ENCODE measurements around the gene EHMT1. TPM values are rescaled to one million over a fixed set of nuclear protein-coding genes. Genes with fewer than 3 reads are reported as not detected.

The EHMT1 gene
- polyA plus RNA-seq, 1 of the 3 experiments (the other 2 are of a cell fraction), result 39.5 TPM

- Histone ChIP-seq H4K20me1 (ENCODE audit: insufficient read depth) (no peaks in the 10 kb centered on the region), H3K4me2 (no peak overlapping the region), H3K4me1 (ENCODE audit: control insufficient read depth in 1 of 2, insufficient read depth in 2 of 2, low read depth in 1 of 2, low read length in 1 of 2) (peaks cover 0 to 13% of the 10 kb centered on the region in 2 experiments; a peak in 1 of 4 replicates), H3K27ac (ENCODE audit: low read depth in 2 of 2, low read length in 1 of 2) (no peak overlapping the region), H3K36me3 (replicated peaks in 1 of 2; ENCODE audit: control insufficient read depth in 1 of 2, insufficient read depth in 2 of 2, low read length in 1 of 2) (no peaks in the 10 kb centered on the region), H3K9me2 (no peaks in the 10 kb centered on the region), H2AFZ (ENCODE audit: low read depth) (no peak overlapping the region), H3K79me2 (ENCODE audit: insufficient read depth) (no peaks in the 10 kb centered on the region), H3K27me3 (ENCODE audit: insufficient read depth) (no peaks in the 10 kb centered on the region), H3F3A (replicated peaks; ENCODE audit: insufficient read depth) (no peaks in the 10 kb centered on the region), H3K9ac (no peak overlapping the region), H3K4me3 (ENCODE audit: low read depth in 2 of 2, low read length in 1 of 2) (no peak overlapping the region), H3K9me3 (no peaks in the 10 kb centered on the region)
- POLR2A ChIA-PET, result no interaction called here
- CTCF ChIA-PET, result interaction anchor here (1.0 to 1.2 kb wide), 2 partner anchors 15 to 209 kb away, joined by 3 to 4 read pairs; no protein-coding TSS in a partner anchor
- no peak for TF ChIP-seq FOXJ3 (CRISPR knock-in tag; IDR thresholded peaks at IDR 0.05)
- no peak for TF ChIP-seq EP300 (IDR thresholded peaks at IDR 0.05; ENCODE audit: borderline replicate concordance in 1 of 2, low read depth in 1 of 2, low read length in 1 of 2)
- TF ChIP-seq TCF12 (IDR thresholded peaks at IDR 0.05), result no peak
- no peak for TF ChIP-seq MXI1 (IDR thresholded peaks at IDR 0.05; ENCODE audit: low read depth, low read length)
- TF ChIP-seq FOSL2 (IDR thresholded peaks at IDR 0.05; ENCODE audit: borderline replicate concordance, low read depth), result no peak
- TF ChIP-seq POLR2AphosphoS5 (IDR thresholded peaks at IDR 0.05; ENCODE audit: low read depth, low read length), result no peak
- no peak for TF ChIP-seq USF2 (IDR thresholded peaks at IDR 0.05; ENCODE audit: borderline replicate concordance, low read depth, low read length)
- no peak for TF ChIP-seq MAX (IDR thresholded peaks at IDR 0.05; ENCODE audit: low read depth)
- no peak for TF ChIP-seq EZH2phosphoT487 (IDR thresholded peaks at IDR 0.05; ENCODE audit: borderline replicate concordance, low read depth)
- no peak for TF ChIP-seq PBX3 (IDR thresholded peaks at IDR 0.05)
- TF ChIP-seq RCOR1 (IDR thresholded peaks at IDR 0.05; ENCODE audit: low read length), result no peak
- TF ChIP-seq SMC3 (IDR thresholded peaks at IDR 0.05; ENCODE audit: low read depth, low read length), result no peak
- no peak for TF ChIP-seq GABPA (IDR thresholded peaks at IDR 0.05; ENCODE audit: low read depth)
- no peak for TF ChIP-seq ELF1 (IDR thresholded peaks at IDR 0.05)
- TF ChIP-seq ZBTB33 (IDR thresholded peaks at IDR 0.05; ENCODE audit: borderline replicate concordance, low read depth), result no peak
- no peak for TF ChIP-seq FOXM1 (IDR thresholded peaks at IDR 0.05; ENCODE audit: low read depth)
- no peak for TF ChIP-seq RXRA (IDR thresholded peaks at IDR 0.05; ENCODE audit: borderline replicate concordance, low read depth)
- no peak for TF ChIP-seq MEF2A (IDR thresholded peaks at IDR 0.05; ENCODE audit: borderline replicate concordance, low read depth)
- 42% methylated on average over 4 of the region's 10 CpGs for WGBS (ENCODE audit: low lambda C conversion rate)
- no peak for DNase-seq
Observed at GRCh38 chr9:137880976-137881530, 262.2 kb downstream of the EHMT1 start.
